ENCODE measurements around the gene CREB3L1. TPM values are rescaled to one million over a fixed set of nuclear protein-coding genes. Genes with fewer than 3 reads are reported as not detected.

Gene CREB3L1
- total RNA-seq, 1 donor from 2014 or later = 0.43 TPM

DNA sequence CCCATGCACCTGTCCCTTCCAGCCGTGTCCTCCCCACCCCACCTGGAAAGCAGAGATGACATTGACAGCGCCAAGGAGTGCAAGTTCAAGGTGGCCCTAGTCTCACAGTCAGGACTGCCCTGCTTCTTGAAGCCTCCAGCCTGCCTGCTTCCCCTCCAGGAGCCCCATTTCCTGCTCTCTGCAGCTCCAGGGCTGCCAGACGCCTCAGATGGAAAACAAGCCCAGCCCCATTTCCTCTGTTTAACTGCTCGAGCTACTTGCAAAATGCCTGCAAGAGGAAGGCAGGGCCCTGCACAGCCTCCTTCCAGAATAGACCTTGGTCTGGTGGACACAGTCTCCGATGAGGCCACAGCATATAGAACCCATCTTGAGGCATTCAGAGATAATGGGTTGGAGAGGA is 64.8 kb downstream of the CREB3L1 start:
- H3K36me3 Mint-ChIP-seq = no peaks in the 10 kb centered on the region
- H3K27ac ChIP-seq = no peak overlapping the region

DNA sequence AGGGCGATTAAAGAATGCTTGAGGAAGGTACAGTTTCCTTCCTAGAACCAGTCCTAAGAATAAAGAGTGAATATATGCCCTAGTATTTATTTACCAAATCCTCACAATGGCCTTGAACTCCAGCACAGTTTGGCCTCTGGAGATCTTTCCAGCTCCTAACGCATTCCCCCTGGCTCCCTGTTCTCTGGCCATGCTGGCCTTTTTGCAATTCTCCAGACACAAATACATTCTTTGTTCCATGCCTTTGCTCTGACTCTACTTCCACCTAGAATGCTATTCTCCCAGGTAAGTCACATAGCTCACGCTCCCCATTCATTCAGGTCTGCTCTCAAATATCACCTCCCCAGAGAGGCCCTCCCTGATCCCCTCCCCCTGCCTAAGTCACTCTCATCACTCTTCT is 66.1 kb downstream of the CREB3L1 start:
- H3K27ac Mint-ChIP-seq = no peak overlapping the region
- peaks cover 12% of the 10 kb centered on the region for H3K27me3 Mint-ChIP-seq (ENCODE audit: insufficient read depth, low read depth)
- peaks cover 11% of the 10 kb centered on the region for H3K79me2 ChIP-seq (ENCODE audit: low read depth)
- peak overlapping the region; percentile 13 for H3K4me3 Mint-ChIP-seq
- H3K27me3 ChIP-seq = peaks cover 12% of the 10 kb centered on the region
- no peak overlapping the region for H3K27ac ChIP-seq
- TF ChIP-seq EZH2phosphoT487 (IDR thresholded peaks at IDR 0.05) (no peak), EZH2 (IDR thresholded peaks at IDR 0.05) (no peak)
- TF ChIP-seq, protein P1, sequence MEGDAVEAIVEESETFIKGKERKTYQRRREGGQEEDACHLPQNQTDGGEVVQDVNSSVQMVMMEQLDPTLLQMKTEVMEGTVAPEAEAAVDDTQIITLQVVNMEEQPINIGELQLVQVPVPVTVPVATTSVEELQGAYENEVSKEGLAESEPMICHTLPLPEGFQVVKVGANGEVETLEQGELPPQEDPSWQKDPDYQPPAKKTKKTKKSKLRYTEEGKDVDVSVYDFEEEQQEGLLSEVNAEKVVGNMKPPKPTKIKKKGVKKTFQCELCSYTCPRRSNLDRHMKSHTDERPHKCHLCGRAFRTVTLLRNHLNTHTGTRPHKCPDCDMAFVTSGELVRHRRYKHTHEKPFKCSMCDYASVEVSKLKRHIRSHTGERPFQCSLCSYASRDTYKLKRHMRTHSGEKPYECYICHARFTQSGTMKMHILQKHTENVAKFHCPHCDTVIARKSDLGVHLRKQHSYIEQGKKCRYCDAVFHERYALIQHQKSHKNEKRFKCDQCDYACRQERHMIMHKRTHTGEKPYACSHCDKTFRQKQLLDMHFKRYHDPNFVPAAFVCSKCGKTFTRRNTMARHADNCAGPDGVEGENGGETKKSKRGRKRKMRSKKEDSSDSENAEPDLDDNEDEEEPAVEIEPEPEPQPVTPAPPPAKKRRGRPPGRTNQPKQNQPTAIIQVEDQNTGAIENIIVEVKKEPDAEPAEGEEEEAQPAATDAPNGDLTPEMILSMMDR (IDR thresholded peaks at IDR 0.05) = no peak
- H3K4me1 ChIP-seq = peaks cover 40% of the 10 kb centered on the region
- H3K9ac ChIP-seq = no peak overlapping the region
- H2AFZ ChIP-seq (replicated peaks) = no peak overlapping the region
- H3K4me2 ChIP-seq = no peak overlapping the region
- H3K36me3 ChIP-seq = no peaks in the 10 kb centered on the region
- DNase-seq (ENCODE audit: low spot score) = no peak
- H3K4me3 ChIP-seq = no peak overlapping the region
- H3K9me3 Mint-ChIP-seq = peaks cover 4% of the 10 kb centered on the region
- H3K36me3 Mint-ChIP-seq = no peaks in the 10 kb centered on the region
- peaks cover 29% of the 10 kb centered on the region for H3F3A ChIP-seq (ENCODE audit: low read depth)
- peaks cover 10% of the 10 kb centered on the region for H4K20me1 ChIP-seq (ENCODE audit: low read depth)
- no peaks in the 10 kb centered on the region for H3K9me3 ChIP-seq (ENCODE audit: low read depth)
- peaks cover 61% of the 10 kb centered on the region for H3K4me1 Mint-ChIP-seq

More for the DNA sequence above, 64.8 kb downstream of the CREB3L1 start:
- H3K9me3 ChIP-seq (ENCODE audit: low read depth) = no peaks in the 10 kb centered on the region
- peaks cover 39% of the 10 kb centered on the region for H3F3A ChIP-seq (ENCODE audit: low read depth)
- Mint-ChIP-seq H3K9me3 (peaks cover 4% of the 10 kb centered on the region), H3K4me1 (peaks cover 66% of the 10 kb centered on the region), H3K4me3 (no peak overlapping the region), H3K27me3 (ENCODE audit: insufficient read depth, low read depth) (peaks cover 14% of the 10 kb centered on the region), H3K27ac (no peak overlapping the region)
- H3K27me3 ChIP-seq = peaks cover 12% of the 10 kb centered on the region
- TF ChIP-seq, protein P1 (IDR thresholded peaks at IDR 0.05) = no peak
- TF ChIP-seq EZH2phosphoT487 (IDR thresholded peaks at IDR 0.05) (no peak), EZH2 (IDR thresholded peaks at IDR 0.05) (no peak)
- H3K9ac ChIP-seq = no peak overlapping the region
- no peak overlapping the region for H2AFZ ChIP-seq (replicated peaks)
- no peak overlapping the region for H3K4me3 ChIP-seq
- H3K79me2 ChIP-seq (ENCODE audit: low read depth) = no peaks in the 10 kb centered on the region
- H3K36me3 ChIP-seq = no peaks in the 10 kb centered on the region
- DNase-seq (ENCODE audit: low spot score) = no peak
- no peaks in the 10 kb centered on the region for H4K20me1 ChIP-seq (ENCODE audit: low read depth)
- peaks cover 33% of the 10 kb centered on the region for H3K4me1 ChIP-seq
- H3K4me2 ChIP-seq = no peak overlapping the region

DNA sequence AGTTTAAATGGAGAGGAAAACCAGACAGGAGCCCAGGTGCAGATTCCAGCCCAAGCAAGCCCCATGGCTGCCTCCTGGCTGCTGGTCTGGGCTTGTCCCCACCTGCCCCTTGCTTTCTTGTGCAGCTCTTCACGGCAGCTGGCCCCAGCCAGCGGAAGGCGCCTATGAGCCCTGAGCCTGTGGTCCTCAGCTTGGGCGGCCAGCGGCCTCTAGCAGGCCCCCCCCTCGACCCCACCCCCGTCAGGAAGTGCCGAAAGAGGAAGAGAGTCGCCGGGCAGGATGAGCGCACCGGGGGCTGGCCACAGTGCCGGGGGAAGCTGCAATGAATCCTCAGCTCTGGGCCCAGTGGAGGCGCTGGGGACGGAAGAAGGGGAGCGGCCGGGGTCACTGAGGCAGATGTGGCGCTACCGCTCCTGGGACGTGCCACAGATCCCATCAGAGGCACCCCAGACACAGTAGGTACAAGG is 67.7 kb downstream of the CREB3L1 start:
- Histone ChIP-seq H3F3A (ENCODE audit: low read depth) (peaks cover 12% of the 10 kb centered on the region), H3K9me3 (ENCODE audit: low read depth) (no peaks in the 10 kb centered on the region), H2AFZ (replicated peaks) (peak overlapping the region; percentile 12), H3K4me2 (no peak overlapping the region), H3K27me3 (peaks cover 12% of the 10 kb centered on the region), H3K9ac (no peak overlapping the region), H3K4me3 (no peak overlapping the region), H3K27ac (no peak overlapping the region), H3K4me1 (peaks cover 25% of the 10 kb centered on the region), H4K20me1 (ENCODE audit: low read depth) (peaks cover 16% of the 10 kb centered on the region), H3K36me3 (no peaks in the 10 kb centered on the region), H3K79me2 (ENCODE audit: low read depth) (peaks cover 26% of the 10 kb centered on the region)
- TF ChIP-seq EZH2phosphoT487 (IDR thresholded peaks at IDR 0.05) (no peak), EZH2 (IDR thresholded peaks at IDR 0.05) (no peak)
- TF ChIP-seq, protein P1 (IDR thresholded peaks at IDR 0.05) = no peak
- H3K27me3 Mint-ChIP-seq (ENCODE audit: insufficient read depth, low read depth) = peaks cover 15% of the 10 kb centered on the region
- H3K27ac Mint-ChIP-seq = no peak overlapping the region
- peak; percentile 55 for DNase-seq (ENCODE audit: low spot score)
- H3K4me3 Mint-ChIP-seq = no peak overlapping the region
- H3K36me3 Mint-ChIP-seq = no peaks in the 10 kb centered on the region
- H3K9me3 Mint-ChIP-seq = peaks cover 4% of the 10 kb centered on the region
- peaks cover 51% of the 10 kb centered on the region for H3K4me1 Mint-ChIP-seq
